Stimulated activated CD4-positive, alpha-beta T cell treated with anti-CD3 and anti-CD28 coated beads, Interleukin-4, amount 100 ng/mL, for 24 hours (primary cell): Measurements from ENCODE around the gene TEX2.
"Not testable (repeated sequence)": the region's sequence is repeated elsewhere in the genome, so short reads cannot be mapped to it uniquely, and the experiment has no call there.

Experiments
- DNase-seq: peaks from one replicate; pipeline ENCODE4 v3.0.0-alpha.2; 2020

The TEX2 gene

DNA sequence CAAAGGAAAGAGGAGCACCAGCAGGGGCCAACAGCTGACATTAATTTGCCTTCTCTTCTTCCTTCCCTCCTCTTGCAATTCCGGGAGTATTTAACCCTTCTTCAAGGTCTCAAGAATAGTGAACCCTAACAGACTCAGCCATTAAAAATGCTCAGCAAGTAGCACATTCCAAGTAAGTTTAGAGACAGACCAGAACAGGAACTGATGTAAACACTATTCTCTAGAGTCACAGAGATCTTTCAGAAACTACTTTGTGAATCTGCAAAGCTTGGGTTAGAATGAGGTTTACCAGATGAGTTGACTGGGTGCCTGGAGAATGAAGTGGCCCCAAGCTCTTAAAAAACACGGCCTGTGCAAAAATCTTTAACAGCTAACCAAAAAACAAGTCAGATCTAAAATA, 50.9 kb downstream of the TEX2 start:
- no peak for DNase-seq

DNA sequence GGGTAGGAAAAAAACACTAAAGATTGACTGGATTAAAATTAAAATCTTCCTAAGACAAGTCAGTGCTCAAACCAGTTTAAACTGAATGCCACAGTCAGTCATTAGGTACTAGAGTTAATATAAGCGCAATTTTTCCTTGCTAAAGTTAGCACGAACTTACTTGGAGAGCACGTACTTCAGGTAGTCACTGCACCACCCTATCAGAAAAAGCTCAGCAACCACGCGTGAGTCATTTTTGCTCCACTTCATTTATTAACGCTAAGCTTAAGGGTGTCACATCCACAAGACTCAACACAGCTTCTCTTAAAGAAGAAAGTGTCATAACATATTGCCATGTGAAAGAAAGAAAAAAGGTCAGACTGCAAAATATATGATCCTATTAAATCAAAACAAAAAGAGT, 53.1 kb downstream of the TEX2 start:
- DNase-seq, result no peak

DNA sequence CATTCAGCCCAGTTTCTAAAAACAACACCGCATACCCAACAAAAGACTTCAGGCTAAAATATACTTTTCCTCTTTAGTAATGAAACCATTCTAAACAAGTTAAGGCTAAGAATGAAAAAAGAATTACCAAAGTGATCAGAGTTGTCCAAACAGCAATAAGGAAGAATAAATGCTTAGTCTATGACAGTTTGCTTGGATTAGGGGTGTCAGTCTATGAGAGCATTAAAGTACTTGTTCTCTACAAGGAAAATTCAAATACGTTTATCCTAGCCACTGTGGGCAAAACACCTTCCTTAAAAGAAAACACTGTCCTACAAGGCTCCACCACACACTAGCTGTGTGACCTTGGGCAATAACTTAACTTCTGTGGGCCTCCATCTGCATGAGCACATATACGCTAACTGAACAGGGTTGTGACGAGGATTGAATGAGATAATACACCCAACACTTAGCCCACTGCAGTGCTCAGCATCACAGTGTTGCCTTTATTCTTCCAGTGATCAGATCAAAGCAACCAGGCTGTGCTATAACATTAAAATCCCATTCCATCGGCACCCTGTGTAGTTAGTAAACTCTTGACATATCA, 53.6 kb downstream of the TEX2 start:
- DNase-seq, result no peak

DNA sequence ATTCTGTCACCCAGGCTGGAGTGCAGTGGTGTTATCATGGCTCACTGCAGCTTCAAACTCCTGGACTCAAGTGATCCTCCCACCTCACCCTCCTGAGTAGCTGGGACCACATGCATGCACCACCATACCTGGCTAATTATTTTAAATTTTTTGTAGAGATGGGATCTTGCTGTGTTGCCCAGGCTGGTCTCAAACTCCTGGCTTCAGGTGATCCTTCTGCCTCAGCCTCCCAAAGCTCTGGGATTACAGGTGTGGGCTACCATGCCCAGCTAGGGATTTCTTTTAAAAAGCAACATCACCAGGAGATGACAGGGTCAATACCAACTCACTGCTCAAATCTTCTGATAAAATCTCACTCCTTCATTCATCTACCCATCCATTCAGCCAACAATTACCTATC, 54.4 kb downstream of the TEX2 start:
- DNase-seq, result not testable (repeated sequence)

DNA sequence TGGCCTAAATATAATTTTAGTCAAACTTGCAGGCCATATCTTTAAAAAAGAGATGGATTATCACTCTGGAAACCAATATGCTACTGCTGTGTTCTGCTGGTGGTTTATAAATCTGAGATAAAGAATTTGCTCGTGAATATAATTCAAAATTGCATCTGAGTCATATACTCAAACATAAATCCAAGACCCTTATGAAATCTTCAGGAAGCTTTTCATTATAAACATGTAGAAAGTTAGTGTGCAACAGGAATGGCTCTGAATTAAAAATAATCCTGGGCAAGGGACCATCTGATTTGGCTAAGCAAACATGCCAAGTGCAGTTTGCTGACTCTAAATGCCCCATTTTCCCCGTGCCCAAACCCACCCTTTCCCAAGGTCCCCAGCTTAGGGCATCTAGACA, 57.3 kb downstream of the TEX2 start:
- DNase-seq, result no peak

DNA sequence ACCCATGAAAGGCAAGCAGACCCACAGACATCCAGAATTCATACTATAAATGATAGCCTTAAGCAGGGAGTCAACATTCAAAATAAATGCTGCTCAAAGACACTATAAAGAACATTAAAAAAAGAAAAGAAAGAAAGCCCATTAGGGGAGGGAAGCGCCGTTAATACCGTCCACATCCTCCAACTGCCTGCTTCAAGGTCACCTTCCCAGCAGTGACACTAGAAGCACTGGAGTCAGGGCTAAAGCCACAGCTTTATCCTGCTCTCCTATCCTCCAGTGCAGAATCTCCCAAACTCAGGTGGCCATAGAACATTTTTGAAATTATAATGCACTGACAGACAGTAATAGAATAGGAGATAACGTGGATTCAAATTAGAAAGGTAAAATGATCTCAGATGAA, 59.4 kb downstream of the TEX2 start:
- DNase-seq, result no peak

DNA sequence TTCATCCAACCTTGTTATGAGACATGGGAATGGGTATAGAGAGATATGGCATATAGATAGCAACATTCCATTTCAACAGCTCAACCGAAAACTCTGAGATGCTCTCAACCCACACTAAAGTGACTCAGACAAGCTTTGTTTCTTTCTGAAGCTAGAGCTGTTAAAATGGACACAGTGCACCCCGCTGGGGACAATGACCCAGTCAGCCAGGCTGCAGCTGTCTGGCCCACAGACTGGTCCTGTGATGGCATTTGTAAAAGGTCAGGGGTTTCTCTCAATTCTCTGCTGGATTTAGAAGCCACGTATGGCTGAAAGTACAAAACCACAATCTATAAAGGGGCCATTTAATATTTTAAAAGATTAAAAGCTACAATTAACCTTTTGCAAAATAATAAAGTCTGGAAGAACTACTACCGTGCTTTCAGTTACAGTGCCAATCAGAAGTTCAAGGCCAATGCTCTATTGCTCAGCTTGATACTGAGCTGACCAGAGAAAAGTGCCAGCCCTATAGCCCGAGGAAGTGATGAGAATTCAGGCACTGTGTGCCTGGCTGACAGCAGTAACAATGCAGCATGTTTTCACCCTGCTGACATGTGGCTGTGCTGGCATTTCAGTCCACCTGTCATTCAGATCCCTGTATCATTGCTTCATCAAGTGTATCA, 60.2 kb downstream of the TEX2 start:
- DNase-seq, result no peak

DNA sequence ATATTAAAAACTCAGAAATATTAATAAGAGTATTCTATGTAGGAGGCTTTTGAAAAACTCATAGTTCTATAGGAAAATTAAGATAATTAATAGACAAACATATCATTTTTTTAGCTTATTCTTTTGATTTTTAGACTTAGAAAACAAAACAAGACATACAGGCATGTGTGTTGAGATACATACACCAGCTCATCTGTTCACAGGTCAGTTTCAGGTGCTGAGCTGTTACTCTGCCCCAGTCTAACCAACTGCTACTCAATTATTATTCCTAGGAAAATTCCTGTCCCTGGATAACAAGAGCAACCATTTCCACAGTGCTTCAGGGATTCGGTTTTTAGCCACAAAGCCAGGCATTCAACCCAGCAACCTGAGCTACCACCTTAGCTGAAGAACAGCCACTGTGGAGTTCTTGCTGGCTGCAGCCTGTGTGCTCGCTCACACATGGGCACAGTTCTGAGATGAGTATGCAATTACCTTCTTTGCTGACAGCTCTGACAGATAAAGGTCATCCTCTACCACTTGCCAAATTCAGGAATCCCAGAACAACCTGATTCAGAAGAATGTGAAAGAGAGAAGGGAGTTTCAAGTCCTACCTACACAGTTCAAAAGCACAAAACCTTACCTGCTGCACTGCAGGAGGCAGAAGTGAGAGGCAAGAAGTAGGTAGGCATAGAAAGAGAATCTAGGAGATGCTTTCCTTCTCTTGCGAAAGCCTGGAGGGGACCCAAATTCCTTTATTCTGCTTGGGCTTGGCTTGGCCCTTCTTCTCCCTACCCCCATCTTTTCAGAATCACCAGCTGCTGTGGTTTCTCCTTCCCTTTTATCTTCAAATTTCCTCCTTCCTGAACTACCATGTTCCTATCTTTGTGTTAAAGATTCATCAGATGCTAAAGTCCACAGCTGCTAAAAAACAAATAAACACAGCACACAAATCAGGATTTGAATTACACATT, 62.7 kb downstream of the TEX2 start:
- no peak for DNase-seq

DNA sequence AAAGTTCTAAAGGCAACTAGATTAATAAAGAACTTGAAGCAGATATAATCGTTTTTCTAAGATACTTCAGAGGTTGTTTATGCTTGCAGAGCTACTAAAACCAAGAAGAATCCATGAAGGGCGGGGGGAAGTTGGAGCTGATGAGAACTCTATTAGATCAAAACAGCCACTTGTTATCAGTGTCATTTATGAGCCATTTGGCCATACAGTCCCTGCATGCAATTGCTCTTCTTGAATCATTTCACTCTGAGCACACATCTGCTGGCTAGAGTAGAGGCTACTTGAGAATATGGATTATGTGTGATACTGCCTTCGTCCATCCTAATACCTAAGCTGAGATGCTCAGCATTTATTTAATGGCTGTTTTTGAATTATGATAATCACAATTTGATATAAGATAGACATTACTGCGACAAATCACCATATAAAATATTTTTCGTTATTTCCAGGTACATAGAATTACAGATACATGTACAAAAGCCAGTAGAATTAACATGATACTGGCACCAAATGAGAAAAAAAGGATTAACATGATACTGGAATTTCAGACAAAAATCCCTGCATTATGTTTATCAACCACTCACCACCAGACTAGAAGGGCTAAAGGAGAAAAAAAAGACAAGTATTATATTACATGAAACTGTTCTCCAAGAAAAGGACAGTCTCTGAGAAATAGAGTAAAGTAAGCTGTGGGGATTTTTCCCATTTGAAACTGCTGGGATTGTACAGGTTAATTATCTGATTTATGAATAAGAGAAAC, 64.5 kb downstream of the TEX2 start:
- no peak for DNase-seq

DNA sequence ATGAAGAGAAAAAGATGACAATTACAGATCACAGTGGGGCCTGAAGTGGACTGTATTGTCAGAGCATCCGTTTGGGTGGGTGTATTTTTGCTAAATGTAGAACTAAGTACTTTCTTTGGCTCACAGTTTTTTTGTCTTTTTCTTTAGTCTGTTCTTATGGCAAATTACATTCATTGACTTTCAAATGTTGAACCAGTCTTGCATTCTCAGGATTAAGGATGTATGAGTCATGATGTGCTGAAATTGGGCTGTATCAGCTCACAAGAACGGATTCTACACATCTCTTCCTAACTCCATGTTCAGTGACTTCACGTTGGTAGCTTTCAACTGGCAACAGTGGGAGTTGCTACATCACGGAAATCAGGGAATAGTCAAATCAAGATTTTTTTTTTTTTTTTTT, 66.5 kb downstream of the TEX2 start:
- no peak for DNase-seq

DNA sequence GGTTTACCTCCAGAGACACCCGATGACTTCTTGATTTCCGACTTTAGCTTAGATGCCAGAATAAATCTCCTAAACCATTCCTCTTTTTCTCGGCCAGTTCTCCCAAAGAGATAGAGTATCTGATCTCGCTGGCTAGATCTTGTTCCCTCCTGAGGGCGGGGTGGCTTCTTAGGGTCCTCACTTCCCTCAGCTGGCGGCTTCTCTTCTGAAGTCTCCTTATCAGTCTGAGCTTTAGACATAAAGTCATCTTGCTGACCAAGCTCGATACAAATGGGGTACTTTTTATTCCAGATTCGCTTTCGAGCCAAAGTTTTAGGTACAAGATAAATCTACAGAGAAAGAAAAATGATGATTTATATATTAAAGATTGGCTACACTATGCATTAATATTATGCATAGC, 69.5 kb downstream of the TEX2 start:
- no peak for DNase-seq

DNA sequence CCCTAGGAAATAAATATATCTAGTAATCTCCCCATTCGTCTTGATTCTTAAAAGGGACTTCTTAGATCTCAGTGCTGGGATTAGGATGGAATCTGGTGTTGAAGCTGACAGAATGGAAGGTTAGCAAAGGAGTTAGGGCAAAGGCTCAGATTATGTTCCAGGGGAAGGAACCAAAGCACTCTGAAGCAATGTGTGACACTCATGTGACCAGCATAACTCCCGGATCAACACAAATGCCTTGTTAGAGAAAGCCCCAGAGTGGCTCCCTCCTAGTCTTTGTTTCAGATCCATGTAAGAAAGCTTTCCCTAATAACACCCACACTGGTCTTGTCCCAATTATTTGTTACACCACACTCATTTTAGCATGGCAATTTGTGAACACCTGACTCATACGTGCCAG, 70.5 kb downstream of the TEX2 start:
- no peak for DNase-seq

DNA sequence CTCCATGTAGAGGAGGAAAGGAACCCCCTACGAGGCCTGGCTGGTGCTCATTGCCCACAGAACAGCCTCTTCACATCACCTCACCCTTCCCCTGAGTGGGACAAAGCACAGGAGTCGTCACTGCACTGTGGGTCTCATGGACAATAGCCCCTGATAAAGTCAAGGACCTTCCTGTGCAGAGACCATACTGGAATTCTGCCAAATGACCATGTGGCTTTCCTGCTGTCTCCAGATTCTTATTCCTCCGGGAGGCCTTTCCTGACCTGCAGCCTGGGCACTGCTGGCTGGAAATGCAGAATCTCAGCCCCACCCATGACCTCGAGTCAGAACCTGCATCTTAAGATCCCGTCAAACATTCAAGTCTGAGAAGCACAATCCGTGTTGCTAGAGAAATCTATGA, 72.6 kb downstream of the TEX2 start:
- DNase-seq, result no peak

DNA sequence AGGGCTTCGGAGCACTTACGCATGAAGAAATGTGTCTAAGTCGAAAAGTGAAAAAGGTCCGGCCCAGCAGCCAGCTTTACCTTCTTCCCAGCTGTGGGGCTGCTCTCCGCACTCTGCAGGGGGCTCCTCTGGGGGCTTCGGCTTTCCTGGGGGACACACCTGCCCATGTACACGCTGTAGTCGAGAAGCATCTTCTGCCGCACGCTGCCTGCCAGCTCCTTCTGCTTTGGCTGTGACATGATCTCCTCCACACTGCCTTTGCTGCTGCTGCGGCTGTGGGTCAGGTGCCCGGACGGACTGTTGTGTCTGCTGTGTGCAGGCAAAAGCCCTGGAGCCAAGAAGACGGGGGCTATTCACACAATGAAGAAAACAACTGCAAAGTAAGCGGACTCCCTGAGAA, 75.0 kb downstream of the TEX2 start:
- no peak for DNase-seq

DNA sequence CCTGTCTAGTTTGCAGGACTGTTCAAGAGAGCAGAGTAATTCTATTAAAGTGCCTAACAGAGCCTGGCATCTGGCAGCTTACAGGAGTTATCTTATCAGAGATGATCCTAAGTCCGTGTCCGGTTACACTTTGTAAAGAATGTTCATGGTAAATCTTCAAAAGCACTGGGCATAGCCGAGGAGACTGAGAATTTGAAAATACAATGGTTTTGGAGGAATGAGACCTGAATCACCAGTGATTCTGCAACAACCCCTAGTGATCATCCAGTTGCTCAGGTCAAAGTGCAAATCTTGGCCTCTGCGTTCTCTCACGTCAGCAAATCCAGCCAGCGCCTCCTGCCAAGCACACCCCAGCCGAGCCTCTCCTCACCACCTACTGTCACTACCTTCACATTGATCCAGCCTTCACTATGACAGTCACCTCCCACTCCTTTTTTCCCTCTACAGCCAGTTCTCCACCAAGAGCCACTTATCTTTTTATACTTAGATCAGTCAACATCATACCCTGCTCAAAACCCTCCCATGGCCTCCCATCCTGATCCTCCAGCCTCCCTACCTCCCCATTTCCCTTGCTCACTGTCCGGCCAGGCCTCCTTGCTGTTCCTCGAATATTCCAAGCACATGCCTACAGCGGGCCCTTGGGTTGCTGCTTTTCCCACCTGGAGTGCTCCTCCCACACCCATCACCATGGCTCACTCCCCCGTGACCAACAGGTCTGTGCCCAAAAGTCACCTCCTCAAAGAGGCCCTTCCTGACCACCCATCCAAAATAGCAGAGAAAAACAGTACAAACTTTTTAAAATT, 75.8 kb downstream of the TEX2 start:
- DNase-seq, result no peak

DNA sequence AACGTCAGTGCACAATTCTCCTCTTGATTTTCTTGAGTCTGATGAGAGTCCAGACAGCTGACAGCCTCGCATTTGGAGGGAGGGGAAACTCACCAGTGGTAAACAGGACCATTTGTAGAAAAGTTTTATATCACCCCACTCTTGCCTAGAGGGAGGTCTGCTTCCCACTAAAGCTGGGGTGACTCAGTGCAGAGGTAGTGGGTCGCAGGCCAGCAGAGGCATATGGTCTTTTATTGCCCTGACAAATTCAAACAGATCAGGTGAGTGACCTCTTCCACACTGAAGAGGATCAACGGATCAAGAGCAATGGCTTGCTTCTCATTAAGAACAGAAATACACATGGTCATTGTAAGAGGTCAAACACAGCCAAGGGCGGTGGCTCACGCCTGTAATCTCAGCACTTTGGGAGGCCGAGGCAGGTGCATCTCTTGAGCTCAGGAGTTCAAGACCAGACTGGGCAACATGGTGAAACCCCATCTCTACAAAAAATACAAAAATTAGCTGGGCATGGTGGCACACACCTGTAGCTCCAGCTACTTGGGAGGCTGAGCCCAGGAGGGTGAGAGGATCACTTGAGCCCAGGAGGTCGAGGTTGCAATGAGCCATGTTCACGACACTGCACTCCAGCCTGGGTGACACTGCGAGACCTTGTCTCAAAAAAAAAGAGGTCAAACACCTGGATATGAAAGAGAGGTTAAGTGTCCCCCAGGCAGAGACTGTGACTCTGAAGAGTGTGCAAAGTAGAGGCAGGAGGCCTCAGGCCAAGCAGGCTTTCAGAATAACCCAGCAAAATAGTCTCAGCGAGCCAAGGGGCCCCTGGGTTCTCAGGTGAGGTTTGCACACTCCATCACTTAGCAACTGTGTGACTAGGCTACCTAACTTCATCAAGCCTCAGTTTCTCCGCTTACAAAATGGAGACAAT, 76.6 kb downstream of the TEX2 start:
- no peak for DNase-seq

DNA sequence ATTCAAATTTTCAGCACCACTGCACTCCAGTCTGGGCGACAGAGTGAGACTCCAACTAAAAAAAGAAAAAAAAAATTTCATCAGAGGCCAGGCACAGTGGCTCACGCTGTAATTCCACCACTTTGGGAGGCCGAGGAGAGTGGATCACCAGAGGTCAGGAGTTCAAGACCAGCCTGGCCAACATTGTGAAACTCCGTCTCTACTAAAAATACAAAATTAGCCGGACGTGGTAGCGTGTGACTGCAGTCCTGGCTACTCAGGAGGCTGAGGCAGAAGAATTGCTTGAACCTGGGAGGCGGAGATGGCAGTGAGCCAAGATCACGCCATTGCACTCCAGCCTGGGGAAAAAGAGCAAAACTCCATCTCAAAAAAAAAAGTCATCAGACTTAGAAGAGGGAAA, 77.5 kb downstream of the TEX2 start:
- DNase-seq, result not testable (repeated sequence)

DNA sequence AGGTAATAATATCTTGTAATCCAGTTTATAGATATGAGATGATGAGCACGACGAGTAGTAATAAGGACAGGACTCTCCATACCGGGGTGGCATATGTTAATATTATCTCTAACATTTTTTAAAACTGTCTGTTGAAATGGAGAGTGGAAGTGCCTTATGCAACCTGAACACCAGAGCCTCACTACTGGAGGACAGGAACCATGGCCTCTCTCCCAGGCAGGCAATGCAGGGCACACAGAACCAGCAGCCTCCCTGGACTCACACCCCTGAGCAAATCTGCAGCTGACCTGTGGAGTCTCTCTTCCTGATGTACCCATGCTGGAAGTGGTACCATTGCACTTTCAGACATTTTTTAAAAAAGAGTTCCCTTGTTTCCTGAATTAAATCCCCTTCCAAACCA, 78.0 kb downstream of the TEX2 start:
- DNase-seq, result no peak

DNA sequence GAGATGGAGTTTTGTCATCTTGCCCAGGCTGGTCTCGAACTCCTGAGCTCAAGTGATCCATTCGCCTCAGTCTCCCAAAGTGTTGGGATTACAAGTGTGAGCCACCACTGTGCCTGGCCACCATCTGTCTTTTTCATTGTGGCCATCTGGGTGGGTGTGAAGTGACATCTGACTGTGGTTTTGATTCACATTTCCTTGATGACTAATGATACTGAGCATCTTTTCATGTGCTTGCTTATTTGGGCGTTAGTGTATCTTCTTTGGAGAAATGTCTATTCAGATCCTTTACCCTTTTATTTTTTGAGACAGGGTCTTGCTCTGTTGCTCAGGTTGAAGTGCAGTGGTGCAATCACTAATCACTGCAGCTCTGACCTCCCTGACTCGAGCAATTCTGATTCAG, 79.2 kb downstream of the TEX2 start:
- DNase-seq, result no peak

DNA sequence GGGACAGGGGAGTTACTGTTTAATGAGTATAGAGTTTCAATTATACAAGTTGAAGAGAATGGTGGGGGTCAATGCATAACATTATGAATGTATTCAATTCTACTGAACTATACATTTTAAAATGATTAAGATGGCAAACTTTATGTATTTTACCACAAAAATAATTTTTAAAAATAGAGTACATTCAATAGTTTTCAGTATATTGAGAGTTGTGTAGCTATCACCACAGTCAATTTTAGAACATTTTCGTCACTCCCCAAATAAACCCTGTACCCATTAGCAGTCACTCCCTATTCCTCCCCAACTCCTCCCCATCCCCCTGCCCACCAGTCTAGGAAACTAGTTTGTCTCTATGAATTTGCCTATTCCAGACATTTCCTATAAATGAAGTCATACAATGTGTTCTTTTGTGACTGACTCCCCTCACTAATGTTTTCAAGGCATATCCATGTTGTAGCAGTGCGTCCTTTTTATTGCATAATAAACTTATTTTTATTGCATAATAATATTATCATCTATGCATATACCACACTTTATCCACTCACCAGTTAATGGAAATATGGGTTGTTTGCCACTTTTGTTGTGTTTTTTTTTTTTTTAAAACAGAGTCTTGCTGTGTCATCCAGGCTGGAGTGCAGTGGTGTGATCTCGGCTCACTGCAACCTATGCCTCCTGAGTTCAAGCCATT, 80.6 kb downstream of the TEX2 start:
- no peak for DNase-seq
